HepG2 (cell line): ENCODE results near the gene TRIM67. TPM values are rescaled to one million over a fixed set of nuclear protein-coding genes. Genes with fewer than 3 reads are reported as not detected.

Experiments used
- AFF4 ChIP-seq: sonication (generic); formaldehyde crosslinking; IDR thresholded peaks from 2 replicates; pipeline ENCODE4 v1.4.0; 2020; ENCODE audit warnings: missing genetic modification reagents
- CC2D1A ChIP-seq: sonication (generic); formaldehyde crosslinking; IDR thresholded peaks from 2 replicates; pipeline ENCODE4 v1.8.1; 2023; ENCODE audit warnings: mild to moderate bottlenecking, missing genetic modification reagents
- IRF1 ChIP-seq: sonication (generic); formaldehyde crosslinking; IDR thresholded peaks from 2 replicates; pipeline ENCODE4 v1.4.0; 2020; ENCODE audit warnings: low read depth, mild to moderate bottlenecking, missing genetic modification reagents
- KDM1A ChIP-seq: IDR thresholded peaks from 2 replicates; pipeline ENCODE4 v1.6.1; 2016; ENCODE audit warnings: missing compliant biosample characterization
- KLF11 ChIP-seq: IDR thresholded peaks from 2 replicates; pipeline ENCODE4 v1.6.1; 2016; ENCODE audit warnings: missing compliant biosample characterization
- KLF6 ChIP-seq: IDR thresholded peaks from 2 replicates; pipeline ENCODE4 v1.8.0; 2016; ENCODE audit warnings: missing biosample characterization, missing genetic modification reagents
- MED1 ChIP-seq: sonication (generic); formaldehyde crosslinking; IDR thresholded peaks from 2 replicates; pipeline ENCODE4 v1.4.0; 2020; ENCODE audit warnings: missing genetic modification reagents
- MIER3 ChIP-seq: IDR thresholded peaks from 2 replicates; pipeline ENCODE4 v1.6.1; 2016; ENCODE audit warnings: missing compliant biosample characterization, borderline replicate concordance
- MNT ChIP-seq: fragments of 450-650 bp; IDR thresholded peaks from 2 replicates; pipeline ENCODE4 v1.6.1; 2016
- MTA1 ChIP-seq: sonication (generic); formaldehyde crosslinking; IDR thresholded peaks from 2 replicates; pipeline ENCODE4 v1.4.0; 2020; ENCODE audit warnings: missing genetic modification reagents, mild to moderate bottlenecking, borderline replicate concordance
- NFKBIZ ChIP-seq: IDR thresholded peaks from 2 replicates; pipeline ENCODE4 v1.6.1; 2018; ENCODE audit warnings: missing genetic modification reagents, missing compliant biosample characterization
- SP140L ChIP-seq: sonication (generic); formaldehyde crosslinking; IDR thresholded peaks from 2 replicates; pipeline ENCODE4 v1.4.0; 2020; ENCODE audit warnings: missing genetic modification reagents, borderline replicate concordance
- TRIM22 ChIP-seq: fragments of 450-650 bp; IDR thresholded peaks from 2 replicates; pipeline ENCODE4 v1.6.1; 2017
- U2AF2 ChIP-seq: fragments of 200-400 bp; formaldehyde crosslinking; IDR thresholded peaks from 2 replicates; pipeline ENCODE4 v1.6.1; 2017; ENCODE audit warnings: low read depth, mild to moderate bottlenecking, low read length
- ZBTB3 ChIP-seq: sonication (generic); formaldehyde crosslinking; IDR thresholded peaks from 2 replicates; pipeline ENCODE4 v1.4.0; 2020; ENCODE audit warnings: low read depth, mild to moderate bottlenecking, moderate library complexity, missing genetic modification reagents, borderline replicate concordance
- ZFP62 ChIP-seq: sonication (generic); formaldehyde crosslinking; IDR thresholded peaks from 2 replicates; pipeline ENCODE4 v1.4.0; 2020; ENCODE audit warnings: missing genetic modification reagents
- ZNF138 ChIP-seq: sonication (generic); formaldehyde crosslinking; IDR thresholded peaks from 2 replicates; pipeline ENCODE4 v1.5.0; 2020; ENCODE audit warnings: mild to moderate bottlenecking, low read depth, missing genetic modification reagents
- ZNF263 ChIP-seq: sonication (generic); formaldehyde crosslinking; IDR thresholded peaks from 2 replicates; pipeline ENCODE4 v1.4.0; 2020; ENCODE audit warnings: missing genetic modification reagents
- ZNF292 ChIP-seq: sonication (generic); formaldehyde crosslinking; IDR thresholded peaks from 2 replicates; pipeline ENCODE4 v1.8.1; 2022; ENCODE audit warnings: mild to moderate bottlenecking, low read depth, missing genetic modification reagents, borderline replicate concordance
- ZNF562 ChIP-seq: sonication (generic); formaldehyde crosslinking; IDR thresholded peaks from 2 replicates; pipeline ENCODE4 v1.8.0; 2022; ENCODE audit warnings: missing genetic modification reagents, borderline replicate concordance
- ZNF580 ChIP-seq: IDR thresholded peaks from 2 replicates; pipeline ENCODE4 v1.6.1; 2016; ENCODE audit warnings: low read depth, borderline replicate concordance
- ZNF672 ChIP-seq: sonication (generic); formaldehyde crosslinking; IDR thresholded peaks from 2 replicates; pipeline ENCODE4 v1.8.1; 2022; ENCODE audit warnings: missing genetic modification reagents
- ZSCAN31 ChIP-seq: sonication (generic); formaldehyde crosslinking; IDR thresholded peaks from 2 replicates; pipeline ENCODE4 v1.5.0; 2020; ENCODE audit warnings: low read depth, mild to moderate bottlenecking, missing genetic modification reagents
- polyA plus RNA-seq, 8 experiments: library from polyadenylated mRNA; depleted of rRNA in 3 of 8; stranded (reverse) in 7 of 8; unstranded in 1 of 8; fragments of >200 nt; fragmentation: Illumina TruSeq in 4 of 8; extraction: Trizol in 4 of 8; gene quantifications; 2 replicates each; pipeline versions ENCODE4 v1.2.1 to v1.2.3, GENCODE V29; 2011 to 2016; ENCODE audit warnings: low read depth in 4 of 8, missing spikeins in 1 of 8, mixed read lengths in 1 of 8; ENCODE audit not compliant: insufficient read depth in 1 of 8
- total RNA-seq, 5 experiments: library from RNA; depleted of rRNA; stranded (reverse); fragments of >200 nt; fragmentation: Illumina TruSeq; extraction: Trizol; gene quantifications; 2 replicates each; pipeline ENCODE4 v1.2.3, GENCODE V29; 2016; ENCODE audit warnings: low read depth in 1 of 5

The TRIM67 gene
- total and polyA plus RNA-seq, 2 of the 13 experiments (the other 11 are each of a cell fraction or from before 2014, with no cell fraction given): not detected

GRCh38 chr1:231194843-231195516 is 33.1 kb downstream of the TRIM67 start (continued):
- TF ChIP-seq NFKBIZ (CRISPR knock-in tag): no peak; the same call in 1 of the 2 replicates
- no peak for TF ChIP-seq MTA1 (CRISPR knock-in tag)
- TF ChIP-seq ZBTB3: no peak
- TF ChIP-seq U2AF2: no peak
- TF ChIP-seq ZNF138 (CRISPR knock-in tag): no peak
- no peak for TF ChIP-seq AFF4 (CRISPR knock-in tag)
- TF ChIP-seq IRF1: no peak
- TF ChIP-seq MNT: no peak
- TF ChIP-seq KDM1A (CRISPR knock-in tag): peak; percentile 72; the same call in 1 of the 2 replicates
- no peak for TF ChIP-seq CC2D1A (CRISPR knock-in tag)
- TF ChIP-seq ZSCAN31 (CRISPR knock-in tag): 0 out of 2 replicates have a peak, but pooled peaks have one; percentile 47
- no peak for TF ChIP-seq ZFP62
- TF ChIP-seq ZNF580 (CRISPR knock-in tag): no peak
- no peak for TF ChIP-seq KLF6
- TF ChIP-seq ZNF562: no peak
- no peak for TF ChIP-seq SP140L (CRISPR knock-in tag)
- 0 out of 2 replicates have a peak, but pooled peaks have one; percentile 33 for TF ChIP-seq MIER3 (CRISPR knock-in tag)
- TF ChIP-seq ZNF263 (CRISPR knock-in tag): no peak
- TF ChIP-seq ZNF672 (CRISPR knock-in tag): no peak
- no peak for TF ChIP-seq TRIM22
- no peak for TF ChIP-seq ZNF292 (CRISPR knock-in tag)
- TF ChIP-seq MED1: peak; percentile 50; the same call in 1 of the 2 replicates
- TF ChIP-seq KLF11: no peak; the same call in 1 of the 2 replicates
